HEK293T (cell line): Measurements from ENCODE around the gene MYO18A.

Source experiments
- CTCF ChIA-PET: fragments of 350-600 bp; formaldehyde crosslinking; extraction: SDS; loops from one replicate; lab custom pipeline; 2021; ENCODE audit warnings: antibody characterized with exemption, inconsistent platforms; lab: Yijun Ruan, JAX
- POLR2A ChIA-PET: fragments of 350-600 bp; formaldehyde crosslinking; extraction: SDS; loops from one replicate; lab custom pipeline; 2020; ENCODE audit warnings: antibody characterized with exemption, inconsistent platforms; lab: Yijun Ruan, JAX
- DNase-seq: peaks from one replicate; pipeline ENCODE4 v3.0.0; 2012; ENCODE audit warnings: mixed read lengths; ENCODE audit errors: extremely low spot score
- ARNT ChIP-seq: fragments of 450-650 bp; IDR thresholded peaks from 2 replicates; pipeline ENCODE4 v1.6.1; 2017; ENCODE audit warnings: mild to moderate bottlenecking
- BHLHE40 ChIP-seq: fragments of 450-650 bp; IDR thresholded peaks from 2 replicates; pipeline ENCODE4 v1.6.1; 2016; ENCODE audit warnings: mild to moderate bottlenecking, moderate library complexity, borderline replicate concordance
- CTBP1 ChIP-seq: fragments of 450-650 bp; IDR thresholded peaks from 2 replicates; pipeline ENCODE4 v1.6.1; 2016; ENCODE audit warnings: borderline replicate concordance
- ELF4 ChIP-seq: fragments of 450-650 bp; IDR thresholded peaks from 2 replicates; pipeline ENCODE4 v1.6.1; 2017; ENCODE audit warnings: antibody characterized with exemption
- FOXA1 ChIP-seq: fragments of 450-650 bp; IDR thresholded peaks from 2 replicates; pipeline ENCODE4 v1.6.1; 2016; ENCODE audit warnings: mild to moderate bottlenecking
- FOXK2 ChIP-seq: fragments of 450-650 bp; IDR thresholded peaks from 2 replicates; pipeline ENCODE4 v1.6.1; 2016; ENCODE audit warnings: mild to moderate bottlenecking
- FOXM1 ChIP-seq: fragments of 450-650 bp; IDR thresholded peaks from 2 replicates; pipeline ENCODE4 v1.6.1; 2017; ENCODE audit warnings: mild to moderate bottlenecking, borderline replicate concordance
- HDGF ChIP-seq: fragments of 450-650 bp; IDR thresholded peaks from 2 replicates; pipeline ENCODE4 v1.6.1; 2017; ENCODE audit warnings: antibody characterized with exemption, borderline replicate concordance
- L3MBTL2 ChIP-seq: fragments of 450-650 bp; conservative IDR thresholded peaks from 2 replicates; pipeline ENCODE4 v1.6.1; 2016; ENCODE audit warnings: mild to moderate bottlenecking
- LEF1 ChIP-seq: fragments of 450-650 bp; IDR thresholded peaks from 2 replicates; pipeline ENCODE4 v1.6.1; 2017; ENCODE audit warnings: mild to moderate bottlenecking, borderline replicate concordance
- NFRKB ChIP-seq: fragments of 450-650 bp; IDR thresholded peaks from 2 replicates; pipeline ENCODE4 v1.6.1; 2016; ENCODE audit warnings: mild to moderate bottlenecking, moderate library complexity
- PKNOX1 ChIP-seq: fragments of 450-650 bp; IDR thresholded peaks from 2 replicates; pipeline ENCODE4 v1.6.1; 2016
- SP1 ChIP-seq: fragments of 450-650 bp; IDR thresholded peaks from 2 replicates; pipeline ENCODE4 v1.6.1; 2017
- SUZ12 ChIP-seq: fragments of 450-650 bp; IDR thresholded peaks from 2 replicates; pipeline ENCODE4 v1.6.1; 2016; ENCODE audit warnings: mild to moderate bottlenecking
- TARDBP ChIP-seq: fragments of 450-650 bp; IDR thresholded peaks from 2 replicates; pipeline ENCODE4 v1.6.1; 2016
- ZNF384 ChIP-seq: fragments of 450-650 bp; IDR thresholded peaks from 2 replicates; pipeline ENCODE4 v1.6.1; 2016

Gene MYO18A

GRCh38 chr17:29120433-29120832, 59.8 kb downstream of the MYO18A start:
- ChIA-PET CTCF (interaction anchor here (1.4 kb wide), 2 partner anchors 8 to 170 kb away, joined by 3 to 5 read pairs; no protein-coding TSS in a partner anchor), POLR2A (interaction anchor here (1.3 kb wide), 1 partner anchor 357 kb away, joined by 3 read pairs; no protein-coding TSS in a partner anchor)

GRCh38 chr17:29119265-29119664, 60.9 kb downstream of the MYO18A start:
- POLR2A ChIA-PET = interaction anchor here (1.1 to 1.3 kb wide), 3 partner anchors 153 to 355 kb away, joined by 3 read pairs; no protein-coding TSS in a partner anchor

More at GRCh38 chr17:29120433-29120832, 59.8 kb downstream of the MYO18A start:
- TF ChIP-seq L3MBTL2 (no peak), ARNT (no peak), TARDBP (no peak), FOXM1 (no peak), LEF1 (no peak), FOXK2 (no peak), FOXA1 (no peak), CTBP1 (no peak), HDGF (no peak), PKNOX1 (no peak)
- DNase-seq = no peak

GRCh38 chr17:29116804-29117753, 63.1 kb downstream of the MYO18A start:
- ChIA-PET POLR2A (interaction anchor here (0.9 to 3.0 kb wide), 7 partner anchors 23 to 390 kb away, joined by 3 to 12 read pairs (median 7); partner anchors contain the start of genes PHF12 and TLCD1), CTCF (interaction anchor here (0.5 to 4.1 kb wide), 40 partner anchors 10 to 800 kb away, joined by 3 to 116 read pairs (median 4); partner anchors contain the start of genes MYO18A and PHF12)
- DNase-seq = peak; percentile 74
- TF ChIP-seq NFRKB (no peak), L3MBTL2 (no peak), ELF4 (no peak), SUZ12 (no peak), FOXK2 (no peak), ZNF384 (no peak), SP1 (no peak), ARNT (no peak), CTBP1 (no peak)

More at GRCh38 chr17:29119265-29119664, 60.9 kb downstream of the MYO18A start:
- DNase-seq = no peak
- TF ChIP-seq BHLHE40 (no peak), TARDBP (no peak), ARNT (no peak), ELF4 (no peak)
- CTCF ChIA-PET = interaction anchor here (0.6 to 4.1 kb wide), 3 partner anchors 12 to 33 kb away, joined by 3 to 24 read pairs (median 4); no protein-coding TSS in a partner anchor

GRCh38 chr17:29115961-29116803, 64.0 kb downstream of the MYO18A start:
- TF ChIP-seq SP1 (no peak), SUZ12 (no peak), FOXA1 (no peak), ELF4 (no peak), TARDBP (no peak), FOXM1 (no peak), PKNOX1 (no peak), L3MBTL2 (no peak), HDGF (no peak), BHLHE40 (no peak), CTBP1 (no peak), NFRKB (no peak), ARNT (no peak), LEF1 (no peak), FOXK2 (no peak)
- ChIA-PET CTCF (interaction anchor here (0.6 to 4.1 kb wide), 32 partner anchors 9 to 472 kb away, joined by 3 to 116 read pairs (median 5); partner anchors contain the start of genes MYO18A and PHF12), POLR2A (interaction anchor here (0.6 to 3.0 kb wide), 6 partner anchors 24 to 389 kb away, joined by 3 to 12 read pairs (median 8); partner anchors contain the start of genes PHF12 and TLCD1)
- DNase-seq = peak; percentile 42

GRCh38 chr17:29115435-29115834, 64.8 kb downstream of the MYO18A start:
- ChIA-PET POLR2A (interaction anchor here (0.6 to 3.0 kb wide), 3 partner anchors 25 to 388 kb away, joined by 3 to 12 read pairs (median 8); partner anchors contain the start of genes PHF12 and TLCD1), CTCF (interaction anchor here (0.5 to 3.6 kb wide), 7 partner anchors 9 to 163 kb away, joined by 3 to 116 read pairs (median 10); partner anchors contain the start of gene PHF12)
- no peak for TF ChIP-seq SUZ12
- no peak for TF ChIP-seq L3MBTL2
- TF ChIP-seq TARDBP = no peak
- no peak for TF ChIP-seq ZNF384
- TF ChIP-seq ARNT = no peak
- TF ChIP-seq SP1 = no peak
- no peak for TF ChIP-seq FOXA1
- TF ChIP-seq LEF1 = no peak
- no peak for TF ChIP-seq FOXK2
- no peak for TF ChIP-seq ELF4
- TF ChIP-seq HDGF = no peak
- no peak for TF ChIP-seq FOXM1
- TF ChIP-seq PKNOX1 = no peak
- no peak for TF ChIP-seq BHLHE40
- DNase-seq = no peak
